Ammon's horn (tissue), 1 donor: Measurements from ENCODE around the gene MCU.
"Not testable (repeated sequence)": the region's sequence is repeated elsewhere in the genome, so short reads cannot be mapped to it uniquely, and the experiment has no call there.

ENCODE experiments used
- DNase-seq: peaks from one replicate; pipeline ENCODE4 v3.0.0-alpha.2; 2016; ENCODE audit warnings: low spot score

The MCU gene, protein sequence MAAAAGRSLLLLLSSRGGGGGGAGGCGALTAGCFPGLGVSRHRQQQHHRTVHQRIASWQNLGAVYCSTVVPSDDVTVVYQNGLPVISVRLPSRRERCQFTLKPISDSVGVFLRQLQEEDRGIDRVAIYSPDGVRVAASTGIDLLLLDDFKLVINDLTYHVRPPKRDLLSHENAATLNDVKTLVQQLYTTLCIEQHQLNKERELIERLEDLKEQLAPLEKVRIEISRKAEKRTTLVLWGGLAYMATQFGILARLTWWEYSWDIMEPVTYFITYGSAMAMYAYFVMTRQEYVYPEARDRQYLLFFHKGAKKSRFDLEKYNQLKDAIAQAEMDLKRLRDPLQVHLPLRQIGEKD

DNA sequence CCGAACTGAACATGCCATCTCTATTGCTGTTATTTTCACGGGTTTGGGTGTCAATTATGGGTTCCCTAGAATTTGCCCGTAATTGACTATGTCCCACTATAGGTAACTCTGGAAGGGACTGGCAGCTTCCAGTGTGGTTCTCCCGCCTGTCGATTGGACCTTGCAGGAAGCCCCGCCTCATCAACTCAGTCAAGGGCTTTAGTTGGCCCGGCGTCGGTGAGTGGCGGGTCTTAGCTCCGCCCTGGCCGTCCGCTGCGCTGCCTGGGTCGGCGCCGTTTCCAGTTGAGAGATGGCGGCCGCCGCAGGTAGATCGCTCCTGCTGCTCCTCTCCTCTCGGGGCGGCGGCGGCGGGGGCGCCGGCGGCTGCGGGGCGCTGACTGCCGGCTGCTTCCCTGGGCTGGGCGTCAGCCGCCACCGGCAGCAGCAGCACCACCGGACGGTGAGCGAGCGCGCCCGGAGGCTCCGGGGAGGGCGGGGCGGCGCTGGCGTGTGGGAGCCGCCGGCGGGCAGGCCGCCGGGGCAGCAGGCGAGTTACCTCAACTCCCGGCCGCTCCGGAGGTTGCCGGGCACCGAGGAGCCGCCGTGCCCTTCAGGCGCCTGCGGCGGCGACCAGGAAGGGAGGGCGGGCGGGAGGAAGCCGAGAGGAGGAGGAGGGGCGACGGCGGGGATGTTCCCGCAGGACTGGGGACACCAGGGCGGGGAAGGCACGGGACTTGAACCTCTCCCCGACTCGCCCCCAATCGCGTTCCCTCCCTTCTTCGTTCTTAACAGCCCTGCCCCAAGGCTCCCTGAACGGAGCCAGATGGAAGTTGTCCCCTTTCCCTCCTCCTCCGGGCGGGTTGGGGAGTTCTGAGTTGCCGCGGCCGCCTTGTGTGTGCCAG lies at the start of gene MCU:
TSS of gene MCU (plus strand) at position 281 of the 881 bp plus-strand sequence. CDS start at position 290, 9 bp downstream.
- DNase-seq: peak; percentile 99

DNA sequence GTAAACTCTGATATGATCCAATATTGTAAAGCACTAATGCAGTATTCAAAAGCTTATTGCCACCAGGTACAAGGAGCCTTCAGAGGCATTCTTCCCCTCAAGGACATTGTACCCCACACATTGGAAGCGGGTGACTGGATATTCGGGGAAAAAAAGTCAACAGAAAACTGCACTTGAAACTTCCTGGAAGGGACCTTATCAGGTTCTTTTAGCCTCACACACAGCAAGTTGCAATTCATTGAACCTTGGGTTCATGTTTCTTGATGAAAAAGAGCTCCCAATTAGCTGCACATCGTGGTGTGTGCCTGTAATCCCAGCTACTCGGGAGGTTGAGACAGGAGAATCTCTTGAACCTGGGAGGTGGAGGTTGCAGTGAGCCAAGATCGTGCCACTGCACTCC lies 49.6 kb upstream of the MCU start:
- DNase-seq: no peak

DNA sequence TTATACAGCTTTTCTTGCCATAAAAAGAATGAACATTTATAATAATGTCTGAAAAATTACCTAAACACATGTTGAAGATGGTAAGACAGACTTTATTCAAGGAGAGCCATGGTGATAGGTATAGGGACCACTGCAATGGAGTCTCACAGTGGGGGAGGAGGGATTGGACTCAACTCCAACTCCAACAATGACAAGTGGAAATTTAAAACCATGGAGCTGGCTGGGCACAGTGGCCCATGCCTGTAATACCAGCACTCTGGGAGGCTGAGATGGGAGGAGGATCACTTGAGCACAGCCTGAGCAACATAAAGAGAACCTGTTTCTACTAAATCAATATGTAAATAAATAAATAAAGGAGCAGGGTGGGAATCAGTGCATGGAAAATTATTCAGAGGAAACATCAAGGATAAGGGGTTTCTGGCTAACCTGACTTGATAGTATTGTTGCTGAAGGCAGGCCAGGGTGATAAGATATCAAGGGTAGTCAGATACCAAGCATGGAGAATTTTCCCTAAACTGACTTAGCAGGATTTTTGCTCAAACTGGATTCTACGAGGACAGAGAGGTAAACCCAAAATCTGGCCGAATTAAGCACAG lies 46.6 kb upstream of the MCU start:
- DNase-seq: no peak

DNA sequence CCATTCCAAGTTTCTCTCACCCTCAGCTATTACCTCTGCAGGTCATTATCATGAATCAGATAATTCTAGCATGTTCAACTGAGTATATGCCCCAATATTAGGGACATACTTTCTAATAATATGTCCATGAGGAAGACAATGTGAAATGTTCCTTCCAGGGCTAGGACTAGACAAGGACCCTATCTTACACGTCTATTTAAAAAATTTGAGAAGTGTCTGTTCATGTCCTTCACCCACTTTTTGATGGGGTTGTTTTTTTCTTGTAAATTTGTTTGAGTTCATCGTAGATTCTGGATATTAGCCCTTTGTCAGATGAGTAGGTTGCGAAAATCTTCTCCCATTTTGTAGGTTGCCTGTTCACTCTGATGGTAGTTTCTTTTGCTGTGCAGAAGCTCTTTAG lies 45.0 kb upstream of the MCU start:
- DNase-seq: not testable (repeated sequence)

DNA sequence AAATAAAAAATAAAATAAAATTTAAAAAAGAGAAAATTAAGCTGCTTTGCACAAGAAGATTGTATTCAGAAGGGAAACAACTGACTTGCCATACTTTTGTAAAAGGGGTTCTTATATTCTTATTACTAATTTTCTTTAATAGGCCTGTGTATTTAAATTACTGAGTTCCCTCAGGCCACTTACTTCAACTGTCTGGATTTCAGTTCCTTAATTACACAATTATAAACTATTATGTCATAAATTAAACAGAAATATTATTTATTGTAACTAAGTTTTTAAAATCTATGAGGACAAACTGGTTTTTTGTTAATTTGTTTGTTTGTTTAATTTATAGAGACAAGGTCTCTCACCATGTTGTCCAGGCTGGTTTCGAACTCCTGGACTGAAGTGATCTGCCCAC lies 43.6 kb upstream of the MCU start:
- DNase-seq: no peak

DNA sequence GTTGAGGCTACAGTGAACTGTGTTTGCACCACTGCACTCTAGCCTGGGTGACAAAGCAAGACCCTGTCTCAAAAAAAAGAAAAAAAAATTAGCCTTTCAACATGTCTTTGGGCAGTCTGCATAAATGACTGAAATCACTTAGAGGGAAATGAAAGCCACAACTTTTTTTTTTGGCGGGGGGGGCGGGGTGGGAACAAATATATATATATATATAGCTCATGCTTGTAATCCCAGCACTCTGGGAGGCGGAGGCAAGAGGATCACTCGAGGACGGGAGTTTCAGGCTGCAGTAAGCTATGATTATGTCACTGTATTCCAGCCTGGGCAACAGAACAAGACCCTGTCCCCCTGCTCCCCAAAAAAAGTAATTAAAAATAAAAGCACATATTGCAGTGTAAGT lies 42.7 kb upstream of the MCU start:
- DNase-seq: no peak

DNA sequence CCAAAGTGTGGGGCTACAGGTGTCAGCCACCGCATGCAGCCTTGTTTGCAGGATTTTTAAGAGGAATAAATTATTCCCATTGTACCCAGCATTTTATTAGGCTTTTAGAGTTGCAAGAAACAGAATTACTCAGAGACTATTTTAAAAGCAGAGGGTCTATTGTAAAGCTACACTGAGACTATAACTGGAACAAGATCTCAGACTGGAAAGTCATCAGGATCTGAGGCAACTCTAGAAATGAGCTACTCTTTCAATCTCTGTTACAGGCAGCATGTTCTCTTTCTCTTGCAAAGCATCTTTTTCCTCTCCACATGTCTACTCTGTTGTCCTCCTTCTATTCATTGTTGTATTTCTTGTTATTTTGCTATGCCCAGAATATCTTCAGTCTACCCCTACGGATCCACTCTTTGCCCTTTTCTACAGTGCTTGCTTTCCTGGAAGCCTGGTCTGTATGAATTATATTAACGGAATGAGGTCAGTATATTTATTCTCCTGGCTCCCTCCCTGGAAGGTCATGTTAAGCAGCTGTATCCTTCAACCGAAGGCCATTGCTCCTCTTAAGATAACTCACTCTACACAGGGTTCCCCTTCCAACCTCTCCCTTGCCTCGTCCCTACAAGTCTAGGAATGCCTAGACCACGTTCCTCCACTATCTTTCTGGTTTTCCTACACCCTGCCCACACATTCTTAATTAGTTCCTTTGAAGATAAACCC lies 38.4 kb upstream of the MCU start:
- DNase-seq: no peak

DNA sequence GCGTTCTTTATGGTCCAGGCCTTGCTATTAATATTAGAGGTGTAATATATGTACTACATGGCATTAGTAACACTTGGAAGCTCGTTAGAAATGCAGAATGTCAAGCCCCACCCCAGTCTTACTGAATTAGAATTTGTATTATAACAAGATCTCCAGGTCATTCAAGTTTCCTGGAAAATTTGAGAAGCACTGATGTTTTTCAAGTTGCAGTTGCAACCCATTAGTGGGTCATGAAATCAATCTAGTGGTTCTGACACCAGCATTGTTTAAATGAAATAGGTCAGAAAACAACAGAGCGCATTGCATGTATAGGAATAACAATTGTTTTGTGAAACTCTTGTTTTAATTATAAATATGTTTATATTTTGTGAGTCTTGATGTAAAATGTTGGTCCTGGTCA lies 37.2 kb upstream of the MCU start:
- DNase-seq: no peak

DNA sequence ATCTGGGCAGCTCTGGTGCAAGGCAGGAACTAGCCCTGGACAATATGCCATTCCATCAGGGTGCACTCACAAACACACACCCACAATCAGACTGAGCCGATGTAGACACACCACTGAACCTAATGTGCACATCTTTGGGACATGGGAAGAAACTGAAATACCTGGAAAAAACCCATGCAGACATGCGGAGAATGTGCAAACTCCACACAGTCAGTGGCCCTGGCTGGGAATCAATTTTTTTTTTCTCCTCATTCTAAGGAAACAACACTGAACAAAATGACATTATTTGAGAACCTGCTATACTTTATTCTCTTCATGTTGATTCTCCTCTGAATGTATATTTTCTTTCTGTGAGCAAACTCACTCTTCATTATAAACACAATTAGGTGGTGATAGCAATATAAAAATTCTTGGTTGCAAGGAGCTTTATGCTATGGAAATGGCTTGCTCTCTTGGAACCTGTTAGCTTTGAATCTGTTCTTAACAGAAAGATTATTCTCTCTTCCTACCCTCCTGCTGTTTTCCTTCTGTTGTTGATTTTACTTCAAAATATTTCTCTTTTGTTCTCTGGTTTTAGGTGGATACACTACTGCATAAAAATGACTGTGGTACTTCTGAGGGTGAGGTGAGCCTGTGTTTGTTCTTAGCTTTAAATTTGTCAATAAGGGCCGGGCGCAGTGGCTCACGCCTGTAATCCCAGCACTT lies 33.1 kb upstream of the MCU start:
- no peak for DNase-seq

DNA sequence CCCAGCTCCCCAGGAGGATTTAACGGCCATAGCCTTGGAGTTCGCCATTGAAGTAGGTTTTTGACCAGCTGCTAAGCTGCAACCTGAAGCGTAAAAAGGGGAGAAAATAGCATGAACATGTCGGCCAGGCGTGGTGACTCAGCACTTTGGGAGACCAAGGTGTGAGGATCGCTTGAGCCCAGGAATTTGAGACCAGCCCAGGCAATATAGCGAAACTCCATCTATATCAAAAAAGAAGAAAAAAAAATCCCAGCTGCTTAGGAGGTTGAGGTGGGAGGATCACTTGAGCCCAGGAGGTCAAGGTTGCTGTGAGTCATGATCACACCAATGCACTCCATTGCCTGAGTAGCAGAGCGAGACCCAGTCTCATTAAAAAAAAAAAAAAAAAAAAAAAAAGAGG lies 32.2 kb upstream of the MCU start:
- DNase-seq: no peak

DNA sequence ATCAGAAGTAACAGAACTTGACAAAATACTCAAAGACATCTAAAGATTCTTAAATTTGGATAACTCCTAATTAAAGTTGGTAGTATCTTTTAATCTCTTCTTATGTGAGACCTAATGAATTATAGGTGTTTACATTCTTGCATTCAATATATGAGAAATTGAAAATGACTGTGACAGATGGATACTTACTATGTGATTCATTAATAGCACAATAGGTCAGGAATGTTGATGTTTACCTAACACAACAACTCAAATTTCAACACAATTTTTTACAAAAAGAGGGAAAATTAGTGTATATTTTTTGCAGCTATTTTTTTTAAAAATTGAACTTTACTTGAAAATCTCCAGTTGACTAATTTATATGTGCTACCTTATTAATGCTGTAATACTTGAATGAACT lies 31.7 kb upstream of the MCU start:
- DNase-seq: no peak

DNA sequence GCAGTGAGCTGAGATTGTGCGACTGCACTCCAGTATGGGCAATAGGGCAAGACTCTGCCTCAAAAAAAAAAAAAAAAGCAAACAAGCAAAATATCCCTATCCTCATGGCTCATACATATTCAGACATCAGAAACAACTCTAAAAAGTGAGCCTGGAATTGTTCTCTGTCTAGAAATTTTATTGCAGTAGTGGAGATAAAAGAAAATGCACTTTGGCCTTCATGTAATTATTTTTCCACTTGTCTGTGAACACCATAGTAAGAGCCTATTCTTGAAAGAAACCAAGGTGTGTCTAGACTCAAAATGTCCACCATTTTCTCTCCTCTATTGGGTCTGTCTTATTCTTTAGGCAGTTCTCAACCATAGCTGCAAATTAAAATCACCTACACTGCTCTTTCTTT lies 30.5 kb upstream of the MCU start:
- DNase-seq: no peak

DNA sequence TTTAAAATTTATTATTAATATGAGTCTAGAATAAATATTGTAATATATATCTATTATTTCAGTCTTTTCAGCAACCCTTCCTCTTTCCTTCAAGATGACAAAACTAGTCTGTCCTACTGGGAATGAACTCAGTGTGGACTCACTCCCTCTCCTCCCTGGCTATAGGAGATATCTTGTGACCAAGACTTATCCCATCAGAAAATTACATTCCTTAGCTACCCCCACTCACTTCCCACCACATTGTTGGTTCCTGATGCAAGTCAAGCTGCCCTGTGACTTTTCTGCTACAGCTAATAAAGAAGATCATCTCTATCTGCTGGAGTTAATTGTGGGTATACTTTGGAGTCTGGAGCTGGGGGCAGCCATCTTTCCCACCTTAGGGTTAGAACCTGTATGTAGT lies 28.0 kb upstream of the MCU start:
- DNase-seq: no peak

DNA sequence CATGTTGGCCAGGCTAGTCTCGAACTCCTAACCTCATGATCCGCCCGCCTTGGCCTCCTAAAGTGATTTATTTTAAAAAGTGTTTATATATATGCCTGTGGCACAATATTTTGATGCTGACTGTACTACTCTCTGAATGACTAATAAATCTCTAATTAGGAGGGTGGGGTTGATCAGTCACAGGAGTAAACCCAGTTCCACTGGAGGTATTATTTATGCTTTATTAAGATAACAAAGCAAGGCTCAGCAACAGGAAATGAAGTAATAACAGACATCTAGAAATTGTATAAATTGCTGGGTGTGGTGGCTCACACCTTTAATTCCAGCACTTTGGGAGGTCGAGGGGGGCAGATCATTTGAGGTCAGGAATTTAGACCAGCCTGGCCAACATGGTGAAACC lies 26.0 kb upstream of the MCU start:
- no peak for DNase-seq

DNA sequence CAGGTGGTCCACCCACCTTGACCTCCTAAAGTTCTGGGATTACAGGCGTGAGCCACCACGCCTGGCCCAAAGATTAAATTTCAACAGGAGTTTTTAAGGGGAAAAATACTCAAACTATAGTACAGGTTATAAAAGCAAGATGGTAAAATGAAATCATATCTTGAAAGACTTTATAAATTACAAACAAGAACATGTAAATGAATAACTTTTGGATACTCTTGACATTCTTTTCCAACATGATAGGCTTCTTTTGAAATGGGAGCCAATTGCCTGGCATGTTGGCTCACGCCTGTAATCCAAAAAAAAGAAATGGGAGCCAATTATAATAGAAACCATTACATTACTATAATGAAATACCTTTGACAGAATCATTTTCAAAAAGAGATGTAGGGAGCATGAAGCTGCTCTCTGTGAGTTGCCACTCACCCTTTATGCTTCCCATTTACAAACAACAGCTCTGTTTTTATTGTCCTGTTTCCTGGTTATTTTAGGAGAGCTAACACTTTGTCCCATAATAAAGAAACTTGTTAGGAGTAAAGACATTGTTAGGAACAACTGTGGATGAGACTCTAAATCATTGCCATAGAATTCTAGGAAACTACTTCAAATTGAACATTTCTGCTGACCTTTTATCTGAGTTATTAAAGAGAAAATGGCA lies 24.6 kb upstream of the MCU start:
- DNase-seq: no peak

DNA sequence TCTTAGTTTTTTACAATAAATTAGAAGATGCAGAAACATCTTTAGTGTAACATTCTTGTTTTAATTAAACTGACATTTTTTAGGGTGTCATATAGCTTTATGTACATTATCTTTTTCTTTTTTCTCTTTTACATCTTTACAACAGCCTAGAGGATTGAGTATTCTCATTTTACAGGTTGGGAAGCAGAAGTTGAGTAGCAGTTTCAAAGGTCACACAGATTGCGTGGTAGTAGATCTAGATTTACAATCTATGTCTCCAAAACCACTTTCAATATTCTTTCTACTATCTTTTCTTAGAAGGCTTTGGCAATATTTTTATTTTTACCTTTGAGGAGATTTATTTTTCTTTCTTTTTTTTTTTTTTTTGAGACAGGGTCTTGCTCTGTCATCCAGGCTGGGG lies 18.7 kb upstream of the MCU start:
- DNase-seq: no peak

DNA sequence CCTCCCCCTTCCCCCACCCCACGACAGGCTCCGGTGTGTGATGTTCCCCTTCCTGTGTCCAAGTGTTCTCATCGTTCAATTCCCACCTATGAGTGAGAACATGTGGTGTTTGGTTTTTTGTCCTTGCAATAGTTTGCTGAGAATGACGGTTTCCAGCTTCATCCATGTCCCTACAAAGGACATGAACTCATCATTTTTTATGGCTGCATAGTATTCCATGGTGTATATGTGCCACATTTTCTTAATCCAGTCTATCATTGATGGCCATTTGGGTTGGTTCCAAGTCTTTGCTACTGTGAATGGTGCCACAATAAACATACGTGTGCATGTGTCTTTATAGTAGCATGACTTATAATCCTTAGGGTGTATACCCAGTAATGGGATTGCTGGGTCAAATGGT lies 17.8 kb upstream of the MCU start:
- DNase-seq: not testable (repeated sequence)

DNA sequence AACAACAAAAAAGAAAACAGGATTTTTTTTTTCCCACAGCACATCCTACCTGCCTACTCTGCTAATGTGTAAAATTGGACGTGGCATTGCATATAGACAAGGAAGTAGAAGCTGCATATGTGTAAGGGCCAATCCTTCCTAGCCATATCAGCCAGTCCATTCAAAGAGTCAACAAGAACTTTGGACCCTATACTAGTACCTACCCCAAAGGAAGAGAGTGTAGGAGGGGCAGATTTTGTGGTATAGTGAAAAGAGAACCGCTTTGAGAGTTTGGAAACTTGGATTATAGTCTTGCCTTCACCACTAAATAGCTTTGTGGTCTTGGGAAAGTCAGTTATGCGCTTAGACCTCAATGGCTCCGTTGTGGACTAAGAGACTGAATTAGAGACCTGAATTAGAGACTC lies 12.1 kb upstream of the MCU start:
- no peak for DNase-seq

DNA sequence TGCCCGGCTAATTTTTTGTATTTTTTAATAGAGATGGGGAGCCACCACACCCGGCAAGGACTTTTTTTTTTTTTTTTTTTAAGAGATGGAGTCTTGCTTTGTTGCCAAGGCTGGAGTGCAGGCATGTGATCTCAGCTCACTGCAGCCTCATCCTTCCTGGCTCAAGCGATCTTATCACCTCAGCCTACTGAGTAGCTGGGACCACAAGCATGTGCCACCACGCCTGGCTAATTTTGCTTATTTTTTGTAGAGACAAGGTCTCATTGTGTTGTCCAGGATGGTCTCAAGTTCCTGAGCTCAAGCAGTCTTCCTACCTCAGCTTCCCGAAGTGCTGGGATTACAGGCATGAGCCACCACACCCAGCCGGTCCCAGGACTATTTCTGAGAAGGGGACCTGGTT lies 9.3 kb upstream of the MCU start:
- DNase-seq: no peak

DNA sequence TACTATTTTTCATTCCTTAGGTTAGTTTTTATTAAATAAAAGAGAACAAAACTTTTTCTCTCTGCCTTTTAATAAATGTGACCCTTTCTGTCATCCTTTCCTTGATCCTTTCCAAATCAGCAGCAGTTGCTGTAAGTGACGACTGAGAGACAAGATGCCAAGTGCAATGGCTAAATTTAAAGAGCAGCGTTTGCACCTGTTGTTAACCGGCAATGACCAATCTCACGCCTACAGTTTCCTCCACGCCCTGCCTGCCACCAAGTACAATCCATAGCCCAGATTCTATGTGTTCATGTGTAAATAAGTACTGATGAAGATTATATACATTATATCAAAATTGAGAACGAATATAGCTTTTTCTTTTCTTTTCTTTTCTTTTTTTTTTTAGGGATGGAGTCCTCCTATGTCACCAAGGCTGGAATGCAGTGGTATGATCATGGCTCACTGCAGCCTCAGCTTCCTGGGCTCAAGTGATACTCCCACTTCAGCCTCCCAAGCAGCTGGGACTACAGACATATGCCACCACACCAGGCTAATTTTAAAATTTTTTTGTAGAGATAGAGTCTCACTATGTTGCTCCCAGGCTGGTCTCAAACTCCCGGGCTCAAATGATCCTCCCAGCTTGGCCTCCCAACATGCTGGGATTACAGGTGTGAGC lies 6.5 kb upstream of the MCU start:
- DNase-seq: no peak

DNA sequence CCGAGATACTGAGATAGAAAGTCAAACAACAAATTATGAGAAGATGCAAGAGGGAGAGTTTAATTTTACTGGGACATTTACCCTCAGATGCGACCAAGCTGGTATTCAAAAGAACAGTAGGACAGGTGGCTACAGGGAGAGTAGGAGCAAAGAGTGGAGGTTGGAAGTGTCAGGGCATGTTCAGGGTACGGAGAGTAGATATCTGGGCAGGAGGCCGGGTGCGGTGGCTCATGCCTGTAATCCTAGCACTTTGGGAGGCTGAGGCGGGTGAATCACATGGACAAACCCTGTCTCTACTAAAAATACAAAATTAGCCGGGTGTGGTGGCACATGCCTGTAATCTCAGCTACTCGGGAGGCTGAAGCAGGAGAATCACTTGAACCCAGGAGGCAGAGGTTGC lies 5.5 kb upstream of the MCU start:
- DNase-seq: not testable (repeated sequence)
